H1 (cell line): ENCODE results near the gene CHMP1B. TPM values are rescaled to one million over a fixed set of nuclear protein-coding genes. Genes with fewer than 3 reads are reported as not detected.

Experiments used
- CTCF ChIA-PET: fragments of 300-600 bp; sonication (Branson Sonifier 250); formaldehyde crosslinking; loops from one replicate; lab custom pipeline; 2021; ENCODE audit not compliant: partially characterized antibody; lab: Charles Lee
- POLR2A ChIA-PET: fragments of 300-600 bp; sonication (Branson Sonifier 250); formaldehyde crosslinking; loops from one replicate; lab custom pipeline; 2021; ENCODE audit warnings: inconsistent platforms; ENCODE audit not compliant: partially characterized antibody; lab: Charles Lee
- DNase-seq, 2 experiments: peaks; one replicate each; pipeline versions ENCODE4 v3.0.0 to v3.0.0-alpha.2; 2010 to 2022; ENCODE audit warnings: low spot score in 2 of 2, low read depth in 1 of 2, mixed read lengths in 1 of 2
- FAIRE-seq: peaks from 2 replicates; lab custom pipeline; 2011; peaks lifted over from hg19 to GRCh38; lab: Jason Lieb, UNC
- H2AFZ ChIP-seq: 2 replicates; pipeline ENCODE4 v1.8.1; 2012; ENCODE audit warnings: low read length, inconsistent platforms
- H2AK5ac ChIP-seq: 2 replicates; pipeline ENCODE4 v1.6.1; 2013; ENCODE audit warnings: low read depth, low read length
- H2BK120ac ChIP-seq: replicated peaks from 2 replicates; pipeline ENCODE3; 2013; ENCODE audit warnings: low read depth, low read length, inconsistent platforms
- H2BK12ac ChIP-seq: 2 replicates; pipeline ENCODE4 v1.6.1; 2013; ENCODE audit warnings: low read depth, low read length
- H2BK15ac ChIP-seq: 2 replicates; pipeline ENCODE4 v1.6.1; 2013; ENCODE audit warnings: low read length
- H2BK20ac ChIP-seq: 2 replicates; pipeline ENCODE4 v1.6.1; 2013; ENCODE audit warnings: low read length
- H2BK5ac ChIP-seq: 2 replicates; pipeline ENCODE4 v1.6.1; 2013; ENCODE audit warnings: low read depth, low read length
- H3K14ac ChIP-seq: 2 replicates; pipeline ENCODE4 v1.6.1; 2013; ENCODE audit warnings: inconsistent platforms; ENCODE audit not compliant: insufficient read length
- H3K18ac ChIP-seq: 2 replicates; pipeline ENCODE4 v1.6.1; 2013; ENCODE audit warnings: low read length; ENCODE audit errors: extremely low read depth
- H3K23ac ChIP-seq: 2 replicates; pipeline ENCODE4 v1.6.1; 2013; ENCODE audit warnings: inconsistent platforms; ENCODE audit not compliant: insufficient read length
- H3K23me2 ChIP-seq: 2 replicates; pipeline ENCODE4 v1.6.1; 2013; ENCODE audit warnings: low read depth, low read length
- H3K27ac ChIP-seq: 2 replicates; pipeline ENCODE4 v1.6.1; 2011; ENCODE audit warnings: low read depth, low read length, inconsistent platforms
- H3K27me3 ChIP-seq, 4 experiments: replicated peaks in 1 of 4; 1 replicate in 1 of 4; 2 replicates in 3 of 4; pipeline versions ENCODE4 v1.6.1 to v1.8.1; 2011 to 2013; ENCODE audit warnings: low read length in 3 of 4, mild to moderate bottlenecking in 3 of 4, inconsistent platforms in 2 of 4, mixed read lengths in 2 of 4, moderate library complexity in 1 of 4; ENCODE audit not compliant: control insufficient read depth in 3 of 4, insufficient read depth in 3 of 4; ENCODE audit errors: extremely low read depth in 1 of 4
- H3K36me3 ChIP-seq, 4 experiments: 2 replicates each; pipeline versions ENCODE4 v1.6.1 to v1.8.1; 2011 to 2013; ENCODE audit warnings: mild to moderate bottlenecking in 4 of 4, low read length in 3 of 4, moderate library complexity in 2 of 4, control low read depth in 1 of 4, inconsistent platforms in 1 of 4; ENCODE audit not compliant: insufficient read depth in 4 of 4, control insufficient read depth in 2 of 4
- H3K4ac ChIP-seq: replicated peaks from 2 replicates; pipeline ENCODE3; 2013; ENCODE audit warnings: low read length, low read depth, mixed read lengths, inconsistent platforms; ENCODE audit not compliant: insufficient read length
- H3K4me1 ChIP-seq, 4 experiments: replicated peaks in 1 of 4; 1 replicate in 1 of 4; 2 replicates in 3 of 4; pipeline versions ENCODE4 v1.6.1 to v1.8.1; 2011 to 2013; ENCODE audit warnings: low read length in 3 of 4, inconsistent platforms in 2 of 4, mixed read lengths in 1 of 4; ENCODE audit not compliant: insufficient read depth in 4 of 4, control insufficient read depth in 3 of 4
- H3K4me2 ChIP-seq, 2 experiments: 2 replicates each; pipeline versions ENCODE4 v1.6.1 to v1.8.1; 2011 to 2013; ENCODE audit warnings: low read depth in 2 of 2, low read length in 2 of 2, control low read depth in 1 of 2, inconsistent platforms in 1 of 2, mild to moderate bottlenecking in 1 of 2; ENCODE audit not compliant: insufficient read depth in 1 of 2
- H3K4me3 ChIP-seq, 4 experiments: fragments of 200-600, 300-600 bp in 1 of 4; sonication (generic), shearing (Covaris generic), sonication (Bioruptor Twin) in 1 of 4; 2 replicates each; pipeline versions ENCODE4 v1.5.1 to v1.8.1; 2011 to 2016; ENCODE audit warnings: low read length in 4 of 4, low read depth in 3 of 4, control low read depth in 2 of 4, inconsistent platforms in 2 of 4, mild to moderate bottlenecking in 2 of 4, mixed read lengths in 1 of 4, moderate library complexity in 1 of 4; ENCODE audit not compliant: insufficient read depth in 2 of 4; ENCODE audit errors: extremely low read depth in 1 of 4
- H3K56ac ChIP-seq: replicated peaks from 2 replicates; pipeline ENCODE3; 2013; ENCODE audit warnings: low read depth, mild to moderate bottlenecking, mixed read lengths, low read length, inconsistent platforms; ENCODE audit not compliant: insufficient read length
- H3K79me1 ChIP-seq: 2 replicates; pipeline ENCODE4 v1.6.1; 2013; ENCODE audit warnings: low read depth, low read length, control low read depth
- H3K79me2 ChIP-seq, 2 experiments: 2 replicates each; pipeline versions ENCODE4 v1.6.1 to v1.8.1; 2012 to 2013; ENCODE audit warnings: low read length in 2 of 2, mild to moderate bottlenecking in 2 of 2, inconsistent platforms in 1 of 2; ENCODE audit not compliant: insufficient read depth in 2 of 2, control insufficient read depth in 1 of 2
- H3K9ac ChIP-seq, 4 experiments: replicated peaks in 1 of 4; 1 replicate in 1 of 4; 2 replicates in 3 of 4; pipeline versions ENCODE4 v1.6.1 to v1.8.1; 2011 to 2013; ENCODE audit warnings: low read depth in 3 of 4, low read length in 3 of 4, control low read depth in 2 of 4, mild to moderate bottlenecking in 2 of 4, moderate library complexity in 2 of 4, inconsistent platforms in 1 of 4; ENCODE audit errors: extremely low read depth in 1 of 4
- H3K9me3 ChIP-seq, 2 experiments: 2 replicates each; pipeline versions ENCODE4 v1.6.1 to v1.8.1; 2012 to 2013; ENCODE audit warnings: mild to moderate bottlenecking in 2 of 2, moderate library complexity in 2 of 2, control low read depth in 1 of 2, inconsistent platforms in 1 of 2, low read depth in 1 of 2, low read length in 1 of 2, mixed read lengths in 1 of 2; ENCODE audit not compliant: insufficient read depth in 2 of 2
- H4K20me1 ChIP-seq, 2 experiments: replicated peaks in 1 of 2; 2 replicates each; pipeline versions ENCODE3 to v1.8.1; 2011 to 2013; ENCODE audit warnings: inconsistent platforms in 2 of 2, low read length in 2 of 2, mild to moderate bottlenecking in 1 of 2; ENCODE audit not compliant: insufficient read depth in 2 of 2, control insufficient read depth in 1 of 2
- H4K5ac ChIP-seq: 2 replicates; pipeline ENCODE4 v1.6.1; 2013; ENCODE audit warnings: low read length, low read depth, mixed read lengths, inconsistent platforms; ENCODE audit not compliant: insufficient read length
- H4K8ac ChIP-seq: 2 replicates; pipeline ENCODE4 v1.8.0; 2013; ENCODE audit warnings: mild to moderate bottlenecking, moderate library complexity, low read length, inconsistent platforms; ENCODE audit not compliant: insufficient read depth; ENCODE audit errors: extremely low read depth
- H4K91ac ChIP-seq: replicated peaks from 2 replicates; pipeline ENCODE3; 2013; ENCODE audit warnings: low read length, mixed read lengths, inconsistent platforms; ENCODE audit not compliant: insufficient read length
- WGBS, 2 experiments: shearing (Covaris generic) in 1 of 2; methylation state at CpG; one replicate each; pipeline versions ENCODE4 v1.1.6 to v1.1.7; 2013 to 2015; ENCODE audit warnings: low lambda C conversion rate in 2 of 2, mixed read lengths in 2 of 2, inconsistent platforms in 1 of 2, low coverage in 1 of 2, missing lambda C conversion rate in 1 of 2; ENCODE audit not compliant: insufficient replicate concordance in 2 of 2, insufficient coverage in 1 of 2, insufficient read length in 1 of 2; ENCODE audit errors: extremely low coverage in 1 of 2, missing lambda C conversion rate in 1 of 2; 5-methylcytosine and 5-hydroxymethylcytosine counted together
- polyA plus RNA-seq, 7 experiments: library from polyadenylated mRNA; depleted of rRNA in 3 of 7; stranded (reverse) in 5 of 7; unstranded in 2 of 7; fragments of >200 nt in 5 of 7; fragments of 200-250 nt in 2 of 7; gene quantifications; 1 replicate in 5 of 7; 2 replicates in 1 of 7; 4 replicates in 1 of 7; pipeline versions ENCODE4 v1.2.1 to v1.2.3, GENCODE V29; 2011 to 2013; ENCODE audit warnings: missing spikeins in 2 of 7, mixed read lengths in 2 of 7
- total RNA-seq: library from RNA; stranded (reverse); fragmentation: NEBNext Ultra II Directional; extraction: Animal tissue kit (Norgen Biotek cat#: 25700); gene quantifications from 2 replicates; pipeline ENCODE4 v1.2.1, GENCODE V29; 2021
- TF ChIP-seq, protein P1 (sequence below): IDR thresholded peaks from 2 replicates; pipeline ENCODE4 v1.6.1; 2012; ENCODE audit warnings: low read length, inconsistent platforms

The CHMP1B gene
- total and polyA plus RNA-seq, 2 of the 8 experiments (the other 6 are each of a cell fraction or from before 2014, with no cell fraction given) = 30.5 to 43.2 TPM

DNA sequence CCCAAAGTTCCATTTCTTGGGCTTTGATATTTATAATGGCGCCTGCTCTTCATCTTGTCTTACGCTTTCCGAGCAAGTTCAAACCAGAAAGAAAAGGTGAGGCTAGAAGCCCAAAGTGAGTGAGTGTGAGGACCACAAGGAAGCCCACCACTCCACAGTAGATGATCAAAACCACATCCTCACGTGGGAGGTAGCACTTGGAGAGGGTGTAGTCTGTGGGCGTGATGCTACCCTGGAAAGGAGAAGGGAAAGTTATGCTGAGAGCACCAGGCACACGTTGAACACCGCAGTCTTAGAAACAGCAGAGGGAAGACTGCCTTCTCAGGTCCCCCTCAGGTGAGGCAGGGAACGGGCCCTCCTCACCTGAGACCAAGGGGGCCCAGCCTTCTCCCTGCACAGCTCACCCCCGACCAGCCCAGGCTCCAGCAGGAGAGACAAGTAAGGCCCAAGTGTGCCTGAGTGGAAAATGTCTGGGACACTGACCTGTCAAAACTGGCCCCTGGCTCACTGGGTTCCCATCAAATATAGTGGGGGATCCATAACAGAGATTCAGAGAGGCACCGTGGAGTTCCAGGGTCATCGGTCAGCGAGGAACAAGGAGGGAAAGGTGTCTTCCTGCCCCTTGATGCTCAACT, 33.3 kb downstream of the CHMP1B start:
- H2BK5ac ChIP-seq = no peak overlapping the region
- H4K5ac ChIP-seq = no peak overlapping the region
- H2AK5ac ChIP-seq = no peak overlapping the region
- DNase-seq (no peak), FAIRE-seq (no peak)
- H4K20me1 ChIP-seq = peaks cover 0 to 8% of the 10 kb centered on the region in 2 experiments
- H2BK12ac ChIP-seq = no peak overlapping the region
- no peak overlapping the region for H3K9ac ChIP-seq
- peaks cover 0 to 10% (median 3%) of the 10 kb centered on the region in 4 experiments; a peak in 4 of 8 replicates for H3K36me3 ChIP-seq
- no peak overlapping the region for H2BK15ac ChIP-seq
- no peaks in the 10 kb centered on the region for H3K9me3 ChIP-seq
- no peak overlapping the region for H3K14ac ChIP-seq
- WGBS, 2 experiments = 96% methylated on average over 10 of the region's 12 CpGs; no CpG with 5 or more reads in 1 of the 2 experiments
- H3K27ac ChIP-seq = peak overlapping the region; percentile 4; the same call in 1 of the 2 replicates
- H2BK120ac ChIP-seq = no peak overlapping the region
- no peak overlapping the region for H3K4ac ChIP-seq
- no peak overlapping the region for H2BK20ac ChIP-seq
- H2AFZ ChIP-seq = no peak overlapping the region
- H3K4me3 ChIP-seq = no peak overlapping the region
- H3K27me3 ChIP-seq = no peaks in the 10 kb centered on the region
- no peak overlapping the region for H3K23ac ChIP-seq
- TF ChIP-seq, protein P1, sequence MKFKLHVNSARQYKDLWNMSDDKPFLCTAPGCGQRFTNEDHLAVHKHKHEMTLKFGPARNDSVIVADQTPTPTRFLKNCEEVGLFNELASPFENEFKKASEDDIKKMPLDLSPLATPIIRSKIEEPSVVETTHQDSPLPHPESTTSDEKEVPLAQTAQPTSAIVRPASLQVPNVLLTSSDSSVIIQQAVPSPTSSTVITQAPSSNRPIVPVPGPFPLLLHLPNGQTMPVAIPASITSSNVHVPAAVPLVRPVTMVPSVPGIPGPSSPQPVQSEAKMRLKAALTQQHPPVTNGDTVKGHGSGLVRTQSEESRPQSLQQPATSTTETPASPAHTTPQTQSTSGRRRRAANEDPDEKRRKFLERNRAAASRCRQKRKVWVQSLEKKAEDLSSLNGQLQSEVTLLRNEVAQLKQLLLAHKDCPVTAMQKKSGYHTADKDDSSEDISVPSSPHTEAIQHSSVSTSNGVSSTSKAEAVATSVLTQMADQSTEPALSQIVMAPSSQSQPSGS = no peak
- H3K4me1 ChIP-seq = peaks cover 0 to 4% (median 1%) of the 10 kb centered on the region in 4 experiments; a peak in 2 of 7 replicates
- ChIA-PET CTCF (interaction anchor here (1.2 to 1.4 kb wide), 4 partner anchors 8 to 111 kb away, joined by 3 to 8 read pairs (median 4); no protein-coding TSS in a partner anchor), POLR2A (interaction anchor here (0.8 to 0.9 kb wide), 2 partner anchors 26 to 147 kb away, joined by 3 read pairs; no protein-coding TSS in a partner anchor)
- no peaks in the 10 kb centered on the region for H3K23me2 ChIP-seq
- H3K4me2 ChIP-seq = no peak overlapping the region
- no peaks in the 10 kb centered on the region; the same call in 1 of the 2 replicates for H3K79me1 ChIP-seq
- H4K8ac ChIP-seq = no peak overlapping the region
- no peak overlapping the region for H3K18ac ChIP-seq
- H4K91ac ChIP-seq = no peak overlapping the region
- no peaks in the 10 kb centered on the region for H3K79me2 ChIP-seq
- H3K56ac ChIP-seq = no peak overlapping the region
